Endothelial cell (in vitro differentiated cells): ENCODE results near the gene CCDC191. TPM values are rescaled to one million over a fixed set of nuclear protein-coding genes. Genes with fewer than 3 reads are reported as not detected.

Experiments
- DNase-seq: peaks from one replicate; pipeline ENCODE4 v3.0.0; 2021; ENCODE audit warnings: low spot score
- H3K27ac Mint-ChIP-seq: one replicate; pipeline ENCODE4 v1.8.0; 2021; ENCODE audit warnings: mixed read lengths, inconsistent platforms; ENCODE audit not compliant: unreplicated experiment
- H3K27me3 Mint-ChIP-seq: one replicate; pipeline ENCODE4 v1.8.0; 2021; ENCODE audit warnings: mild to moderate bottlenecking, moderate library complexity, mixed read lengths, inconsistent platforms; ENCODE audit not compliant: unreplicated experiment
- H3K36me3 Mint-ChIP-seq: one replicate; pipeline ENCODE4 v1.8.0; 2021; ENCODE audit warnings: mild to moderate bottlenecking, low read depth, mixed read lengths, inconsistent platforms; ENCODE audit not compliant: unreplicated experiment
- H3K4me1 Mint-ChIP-seq: one replicate; pipeline ENCODE4 v1.8.0; 2021; ENCODE audit warnings: mild to moderate bottlenecking, mixed read lengths, inconsistent platforms; ENCODE audit not compliant: unreplicated experiment
- H3K4me3 Mint-ChIP-seq: one replicate; pipeline ENCODE4 v1.8.0; 2021; ENCODE audit warnings: mild to moderate bottlenecking, mixed read lengths, inconsistent platforms; ENCODE audit not compliant: unreplicated experiment
- H3K9me3 Mint-ChIP-seq: one replicate; pipeline ENCODE4 v1.8.0; 2021; ENCODE audit warnings: mixed read lengths, inconsistent platforms; ENCODE audit not compliant: unreplicated experiment
- CTCF ChIP-seq: fragments of 200-600 bp; sonication (generic); IDR thresholded peaks from one replicate; pipeline ENCODE4 v1.5.0; 2021; ENCODE audit warnings: antibody characterized with exemption; ENCODE audit not compliant: unreplicated experiment
- total RNA-seq: library from RNA; stranded (reverse); fragmentation: NEBNext Ultra II Directional; extraction: Animal tissue kit (Norgen Biotek cat#: 25700); gene quantifications from one replicate; pipeline ENCODE4 v1.2.1, GENCODE V29; 2021; ENCODE audit not compliant: unreplicated experiment

CCDC191 gene
- total RNA-seq, 1 donor from 2014 or later = 4.0 TPM

DNA sequence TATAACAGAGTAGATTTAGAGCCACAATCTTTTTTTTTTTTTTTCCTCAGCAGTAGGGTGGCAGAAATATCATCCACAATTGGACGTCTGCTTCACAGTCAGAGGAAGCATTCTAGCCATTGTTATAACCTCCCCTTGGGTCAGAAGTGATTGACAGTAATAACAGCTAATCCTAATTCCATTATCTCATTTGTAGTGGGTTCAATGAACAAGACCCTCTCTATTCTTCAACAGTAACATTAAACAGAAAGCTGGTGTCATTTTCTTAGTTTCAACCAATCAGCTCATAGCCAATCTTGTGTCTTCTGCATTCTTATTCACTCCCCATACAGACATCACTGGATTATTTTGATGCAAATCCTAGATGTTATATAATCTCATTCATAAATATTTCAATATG is 44.8 kb upstream of the CCDC191 start:
- no peak for DNase-seq
- Mint-ChIP-seq H3K27ac (no peak overlapping the region), H3K4me3 (no peak overlapping the region), H3K9me3 (no peaks in the 10 kb centered on the region), H3K4me1 (peaks cover 7% of the 10 kb centered on the region), H3K27me3 (no peaks in the 10 kb centered on the region), H3K36me3 (no peaks in the 10 kb centered on the region)
- no peak for TF ChIP-seq CTCF

DNA sequence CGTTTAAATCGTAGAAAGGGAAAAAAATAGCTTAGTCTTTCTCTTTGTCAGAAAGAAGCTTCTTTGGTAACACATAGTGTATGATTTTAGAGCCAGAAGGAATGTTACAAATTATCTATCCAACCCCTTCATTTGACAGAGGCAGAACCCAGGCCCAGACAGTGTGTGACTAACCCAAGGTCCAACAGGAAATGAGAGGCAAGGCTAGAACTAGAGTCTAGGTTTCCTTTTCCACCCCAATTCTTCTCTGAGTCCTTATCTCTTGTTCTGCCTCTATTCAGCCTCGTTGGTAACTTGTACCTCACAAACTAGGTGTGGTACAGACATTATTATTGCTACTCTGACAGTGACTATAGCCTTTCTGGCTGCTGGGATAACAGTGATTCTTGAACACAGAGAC is 39.5 kb upstream of the CCDC191 start:
- no peak overlapping the region for H3K4me3 Mint-ChIP-seq
- peaks cover 24% of the 10 kb centered on the region for H3K4me1 Mint-ChIP-seq
- no peak for TF ChIP-seq CTCF
- no peak overlapping the region for H3K27ac Mint-ChIP-seq
- peaks cover 2% of the 10 kb centered on the region for H3K27me3 Mint-ChIP-seq
- no peaks in the 10 kb centered on the region for H3K36me3 Mint-ChIP-seq
- no peak for DNase-seq
- no peaks in the 10 kb centered on the region for H3K9me3 Mint-ChIP-seq

GRCh38 chr3:114093596-114093995 is 37.3 kb upstream of the CCDC191 start:
- no peak for DNase-seq
- Mint-ChIP-seq H3K27me3 (peaks cover 2% of the 10 kb centered on the region), H3K4me1 (peaks cover 24% of the 10 kb centered on the region), H3K27ac (no peak overlapping the region), H3K36me3 (no peaks in the 10 kb centered on the region), H3K4me3 (no peak overlapping the region), H3K9me3 (no peaks in the 10 kb centered on the region)
- no peak for TF ChIP-seq CTCF

GRCh38 chr3:114093016-114093380 is 36.7 kb upstream of the CCDC191 start:
- Mint-ChIP-seq H3K27me3 (peaks cover 2% of the 10 kb centered on the region), H3K27ac (peak overlapping the region; percentile 61), H3K36me3 (peaks cover under 1% of the 10 kb centered on the region), H3K4me1 (peaks cover 24% of the 10 kb centered on the region), H3K9me3 (no peaks in the 10 kb centered on the region), H3K4me3 (no peak overlapping the region)
- no peak for TF ChIP-seq CTCF
- DNase-seq = no peak

- Mint-ChIP-seq H3K27ac (peak overlapping the region; percentile 61), H3K9me3 (no peaks in the 10 kb centered on the region), H3K4me3 (no peak overlapping the region), H3K36me3 (peaks cover 7% of the 10 kb centered on the region), H3K4me1 (peaks cover 24% of the 10 kb centered on the region), H3K27me3 (peaks cover 2% of the 10 kb centered on the region)
- no peak for TF ChIP-seq CTCF
- DNase-seq = peak; percentile 12
These were observed 36.1 kb upstream of the CCDC191 start for GRCh38 chr3:114092151-114093015.
